Measurements from ENCODE around the gene UBE2R2. TPM values are rescaled to one million over a fixed set of nuclear protein-coding genes. Genes with fewer than 3 reads are reported as not detected.
"Not testable (repeated sequence)": the region's sequence is repeated elsewhere in the genome, so short reads cannot be mapped to it uniquely, and the experiment has no call there.

Gene UBE2R2
- polyA plus RNA-seq (ENCODE audit: insufficient read length in 3 of 3): 10 to 100 TPM; 60.6 to 66.6 (median 60.6) TPM
- long read RNA-seq, donor 1, full-length matches to known transcripts: 22 of 137 reads
- long read RNA-seq, donor 1, partial matches to known transcripts: 110 of 137 reads
- long read RNA-seq, donor 1, other reads (novel, unspliced or antisense): 5 of 137 reads
- long read RNA-seq, donor 2, full-length matches to known transcripts: 34 of 34 reads
- long read RNA-seq, donor 2, partial matches to known transcripts: 0 of 34 reads
- long read RNA-seq, donor 2, other reads (novel, unspliced or antisense): 0 of 34 reads
- long read RNA-seq, donor 3, full-length matches to known transcripts: 41 of 165 reads
- long read RNA-seq, donor 3, partial matches to known transcripts: 124 of 165 reads
- long read RNA-seq, donor 3, other reads (novel, unspliced or antisense): 0 of 165 reads
- long read RNA-seq, donor 4, full-length matches to known transcripts: 20 of 130 reads
- long read RNA-seq, donor 4, partial matches to known transcripts: 110 of 130 reads
- long read RNA-seq, donor 4, other reads (novel, unspliced or antisense): 0 of 130 reads
- long read RNA-seq, donor 5, full-length matches to known transcripts: 20 of 32 reads
- long read RNA-seq, donor 5, partial matches to known transcripts: 12 of 32 reads
- long read RNA-seq, donor 5, other reads (novel, unspliced or antisense): 0 of 32 reads
- long read RNA-seq, donor 6, full-length matches to known transcripts: 21 of 30 reads
- long read RNA-seq, donor 6, partial matches to known transcripts: 9 of 30 reads
- long read RNA-seq, donor 6, other reads (novel, unspliced or antisense): 0 of 30 reads
- long read RNA-seq, donor 7, full-length matches to known transcripts: 65 of 229 reads
- long read RNA-seq, donor 7, partial matches to known transcripts: 157 of 229 reads
- long read RNA-seq, donor 7, other reads (novel, unspliced or antisense): 7 of 229 reads
- long read RNA-seq, donor 8, full-length matches to known transcripts: 27 of 91 reads
- long read RNA-seq, donor 8, partial matches to known transcripts: 64 of 91 reads
- long read RNA-seq, donor 8, other reads (novel, unspliced or antisense): 0 of 91 reads
- long read RNA-seq, donor 9, full-length matches to known transcripts: 37 of 37 reads
- long read RNA-seq, donor 9, partial matches to known transcripts: 0 of 37 reads
- long read RNA-seq, donor 9, other reads (novel, unspliced or antisense): 0 of 37 reads
- long read RNA-seq, donor 10, full-length matches to known transcripts: 35 of 51 reads
- long read RNA-seq, donor 10, partial matches to known transcripts: 16 of 51 reads
- long read RNA-seq, donor 10, other reads (novel, unspliced or antisense): 0 of 51 reads
- long read RNA-seq, donor 11, full-length matches to known transcripts: 37 of 63 reads
- long read RNA-seq, donor 11, partial matches to known transcripts: 26 of 63 reads
- long read RNA-seq, donor 11, other reads (novel, unspliced or antisense): 0 of 63 reads
- long read RNA-seq, donor 12, full-length matches to known transcripts: 53 of 134 reads
- long read RNA-seq, donor 12, partial matches to known transcripts: 81 of 134 reads
- long read RNA-seq, donor 12, other reads (novel, unspliced or antisense): 0 of 134 reads
- long read RNA-seq, donor 13, full-length matches to known transcripts: 14 of 14 reads
- long read RNA-seq, donor 13, partial matches to known transcripts: 0 of 14 reads
- long read RNA-seq, donor 13, other reads (novel, unspliced or antisense): 0 of 14 reads
- long read RNA-seq, donor 14: 0 reads
- long read RNA-seq, donor 15, full-length matches to known transcripts: 50 of 50 reads
- long read RNA-seq, donor 15, partial matches to known transcripts: 0 of 50 reads
- long read RNA-seq, donor 15, other reads (novel, unspliced or antisense): 0 of 50 reads
- long read RNA-seq, donor 16, full-length matches to known transcripts: 29 of 162 reads
- long read RNA-seq, donor 16, partial matches to known transcripts: 133 of 162 reads
- long read RNA-seq, donor 16, other reads (novel, unspliced or antisense): 0 of 162 reads

GRCh38 chr9:33816327-33817252 is at the start of gene UBE2R2:
TSS of gene UBE2R2 (plus strand) at chr9:33817160. CDS start at chr9:33817758, 598 bp downstream.
- peak; percentile 93 for DNase-seq

- DNase-seq: not testable (repeated sequence)
Measured at GRCh38 chr9:33770156-33770880, 46.6 kb upstream of the UBE2R2 start.

GRCh38 chr9:33773135-33773534 is 43.8 kb upstream of the UBE2R2 start:
- not testable (repeated sequence) for DNase-seq

- DNase-seq: not testable (repeated sequence)
Measured at GRCh38 chr9:33774074-33774659, 42.8 kb upstream of the UBE2R2 start.

GRCh38 chr9:33776578-33776977 is 40.4 kb upstream of the UBE2R2 start:
- DNase-seq: no peak

GRCh38 chr9:33778700-33779351 is 38.1 kb upstream of the UBE2R2 start:
- peak; percentile 46 for DNase-seq

GRCh38 chr9:33780276-33780675 is 36.7 kb upstream of the UBE2R2 start:
- no peak for DNase-seq

- no peak for DNase-seq
Measured at GRCh38 chr9:33781736-33782135, 35.2 kb upstream of the UBE2R2 start.

- DNase-seq: no peak
Measured at GRCh38 chr9:33782395-33783152, 34.4 kb upstream of the UBE2R2 start.

GRCh38 chr9:33785914-33786313 is 31.0 kb upstream of the UBE2R2 start:
- no peak for DNase-seq

GRCh38 chr9:33786681-33787080 is 30.3 kb upstream of the UBE2R2 start:
- DNase-seq: no peak

- DNase-seq: no peak
Measured at GRCh38 chr9:33787839-33788238, 29.1 kb upstream of the UBE2R2 start.

- not testable (repeated sequence) for DNase-seq
Measured at GRCh38 chr9:33789429-33789828, 27.5 kb upstream of the UBE2R2 start.

- no peak for DNase-seq
Measured at GRCh38 chr9:33791117-33791516, 25.8 kb upstream of the UBE2R2 start.

- not testable (repeated sequence) for DNase-seq
Measured at GRCh38 chr9:33793496-33793895, 23.5 kb upstream of the UBE2R2 start.

- no peak for DNase-seq
Measured at GRCh38 chr9:33794560-33794959, 22.4 kb upstream of the UBE2R2 start.

GRCh38 chr9:33795281-33795680 is 21.7 kb upstream of the UBE2R2 start, which contains the start of gene PRSS3:
TSS of gene PRSS3 (plus strand) at chr9:33795561. CDS start at chr9:33795574, 13 bp downstream.
- DNase-seq: no peak
